PFSK-1 (cell line): Measurements from ENCODE around the gene MKKS.

Source experiments
- FOXP2 ChIP-seq: optimal IDR thresholded peaks from 2 replicates; pipeline ENCODE3; 2011; ENCODE audit warnings: borderline replicate concordance, control low read depth, inconsistent platforms; ENCODE audit not compliant: insufficient read depth; ENCODE audit errors: extremely low read length, extremely low read depth
- POLR2AphosphoS5 ChIP-seq: IDR thresholded peaks from 2 replicates; pipeline ENCODE4 v1.6.1; 2012; ENCODE audit warnings: low read depth, mild to moderate bottlenecking, control low read depth, low read length, moderate library complexity
- SIN3A ChIP-seq: IDR thresholded peaks from 2 replicates; pipeline ENCODE4 v1.6.1; 2012; ENCODE audit warnings: mild to moderate bottlenecking, low read length, moderate library complexity, borderline replicate concordance; ENCODE audit not compliant: insufficient read depth
- TAF1 ChIP-seq: IDR thresholded peaks from 2 replicates; pipeline ENCODE4 v1.6.1; 2012; ENCODE audit warnings: low read length, control low read depth, borderline replicate concordance; ENCODE audit not compliant: insufficient read depth
- TF ChIP-seq, protein P1 (sequence below), 2 experiments: IDR thresholded peaks; 2 replicates each; pipeline versions ENCODE4 v1.6.1 to v1.8.0; 2011 to 2012; ENCODE audit warnings: low read depth in 2 of 2, low read length in 2 of 2, control low read depth in 1 of 2, inconsistent platforms in 1 of 2, mild to moderate bottlenecking in 1 of 2, moderate library complexity in 1 of 2; ENCODE audit not compliant: insufficient read depth in 1 of 2

DNA sequence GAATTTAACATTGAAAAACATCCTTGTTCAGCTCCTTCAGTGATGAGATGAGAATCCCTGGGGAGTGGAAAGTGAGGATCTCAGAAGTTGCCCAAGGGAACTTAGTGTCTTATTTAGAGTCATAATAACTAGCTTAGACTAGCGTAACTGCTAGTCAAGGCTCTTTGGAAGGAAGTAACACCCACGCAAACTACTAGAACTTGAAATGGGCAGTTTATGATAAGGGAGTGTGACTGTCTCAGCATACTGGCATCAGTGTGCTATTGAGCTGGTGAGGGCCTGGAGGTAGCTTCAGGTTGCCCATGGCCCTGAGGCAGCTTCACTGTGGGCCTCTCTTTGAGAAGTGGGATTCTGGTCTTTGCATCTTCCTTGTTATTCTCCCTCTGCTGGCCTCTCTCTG, 41.2 kb upstream of the MKKS start:
- TF ChIP-seq, protein P1, sequence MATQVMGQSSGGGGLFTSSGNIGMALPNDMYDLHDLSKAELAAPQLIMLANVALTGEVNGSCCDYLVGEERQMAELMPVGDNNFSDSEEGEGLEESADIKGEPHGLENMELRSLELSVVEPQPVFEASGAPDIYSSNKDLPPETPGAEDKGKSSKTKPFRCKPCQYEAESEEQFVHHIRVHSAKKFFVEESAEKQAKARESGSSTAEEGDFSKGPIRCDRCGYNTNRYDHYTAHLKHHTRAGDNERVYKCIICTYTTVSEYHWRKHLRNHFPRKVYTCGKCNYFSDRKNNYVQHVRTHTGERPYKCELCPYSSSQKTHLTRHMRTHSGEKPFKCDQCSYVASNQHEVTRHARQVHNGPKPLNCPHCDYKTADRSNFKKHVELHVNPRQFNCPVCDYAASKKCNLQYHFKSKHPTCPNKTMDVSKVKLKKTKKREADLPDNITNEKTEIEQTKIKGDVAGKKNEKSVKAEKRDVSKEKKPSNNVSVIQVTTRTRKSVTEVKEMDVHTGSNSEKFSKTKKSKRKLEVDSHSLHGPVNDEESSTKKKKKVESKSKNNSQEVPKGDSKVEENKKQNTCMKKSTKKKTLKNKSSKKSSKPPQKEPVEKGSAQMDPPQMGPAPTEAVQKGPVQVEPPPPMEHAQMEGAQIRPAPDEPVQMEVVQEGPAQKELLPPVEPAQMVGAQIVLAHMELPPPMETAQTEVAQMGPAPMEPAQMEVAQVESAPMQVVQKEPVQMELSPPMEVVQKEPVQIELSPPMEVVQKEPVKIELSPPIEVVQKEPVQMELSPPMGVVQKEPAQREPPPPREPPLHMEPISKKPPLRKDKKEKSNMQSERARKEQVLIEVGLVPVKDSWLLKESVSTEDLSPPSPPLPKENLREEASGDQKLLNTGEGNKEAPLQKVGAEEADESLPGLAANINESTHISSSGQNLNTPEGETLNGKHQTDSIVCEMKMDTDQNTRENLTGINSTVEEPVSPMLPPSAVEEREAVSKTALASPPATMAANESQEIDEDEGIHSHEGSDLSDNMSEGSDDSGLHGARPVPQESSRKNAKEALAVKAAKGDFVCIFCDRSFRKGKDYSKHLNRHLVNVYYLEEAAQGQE (IDR thresholded peaks at IDR 0.05; ENCODE audit: insufficient read depth in 1 of 2, low read depth in 2 of 2, low read length in 2 of 2) = no peak
- TF ChIP-seq POLR2AphosphoS5 (no peak), TAF1 (no peak), FOXP2 (no peak), SIN3A (no peak)
